H1 (cell line): ENCODE measurements around the gene THOC7. TPM values are rescaled to one million over a fixed set of nuclear protein-coding genes. Genes with fewer than 3 reads are reported as not detected.

Experiments used
- CTCF ChIA-PET: fragments of 300-600 bp; sonication (Branson Sonifier 250); formaldehyde crosslinking; loops from one replicate; lab custom pipeline; 2021; ENCODE audit not compliant: partially characterized antibody; lab: Charles Lee
- POLR2A ChIA-PET: fragments of 300-600 bp; sonication (Branson Sonifier 250); formaldehyde crosslinking; loops from one replicate; lab custom pipeline; 2021; ENCODE audit warnings: inconsistent platforms; ENCODE audit not compliant: partially characterized antibody; lab: Charles Lee
- DNase-seq, 2 experiments: peaks; one replicate each; pipeline versions ENCODE4 v3.0.0 to v3.0.0-alpha.2; 2010 to 2022; ENCODE audit warnings: low spot score in 2 of 2, low read depth in 1 of 2, mixed read lengths in 1 of 2
- FAIRE-seq: peaks from 2 replicates; lab custom pipeline; 2011; peaks lifted over from hg19 to GRCh38; lab: Jason Lieb, UNC
- H2AFZ ChIP-seq: 2 replicates; pipeline ENCODE4 v1.8.1; 2012; ENCODE audit warnings: low read length, inconsistent platforms
- H2AK5ac ChIP-seq: 2 replicates; pipeline ENCODE4 v1.6.1; 2013; ENCODE audit warnings: low read depth, low read length
- H2BK120ac ChIP-seq: replicated peaks from 2 replicates; pipeline ENCODE3; 2013; ENCODE audit warnings: low read depth, low read length, inconsistent platforms
- H2BK12ac ChIP-seq: 2 replicates; pipeline ENCODE4 v1.6.1; 2013; ENCODE audit warnings: low read depth, low read length
- H2BK15ac ChIP-seq: 2 replicates; pipeline ENCODE4 v1.6.1; 2013; ENCODE audit warnings: low read length
- H2BK20ac ChIP-seq: 2 replicates; pipeline ENCODE4 v1.6.1; 2013; ENCODE audit warnings: low read length
- H2BK5ac ChIP-seq: 2 replicates; pipeline ENCODE4 v1.6.1; 2013; ENCODE audit warnings: low read depth, low read length
- H3K14ac ChIP-seq: 2 replicates; pipeline ENCODE4 v1.6.1; 2013; ENCODE audit warnings: inconsistent platforms; ENCODE audit not compliant: insufficient read length
- H3K18ac ChIP-seq: 2 replicates; pipeline ENCODE4 v1.6.1; 2013; ENCODE audit warnings: low read length; ENCODE audit errors: extremely low read depth
- H3K23ac ChIP-seq: 2 replicates; pipeline ENCODE4 v1.6.1; 2013; ENCODE audit warnings: inconsistent platforms; ENCODE audit not compliant: insufficient read length
- H3K23me2 ChIP-seq: 2 replicates; pipeline ENCODE4 v1.6.1; 2013; ENCODE audit warnings: low read depth, low read length
- H3K27ac ChIP-seq: 2 replicates; pipeline ENCODE4 v1.6.1; 2011; ENCODE audit warnings: low read depth, low read length, inconsistent platforms
- H3K27me3 ChIP-seq, 4 experiments: replicated peaks in 1 of 4; 1 replicate in 1 of 4; 2 replicates in 3 of 4; pipeline versions ENCODE4 v1.6.1 to v1.8.1; 2011 to 2013; ENCODE audit warnings: low read length in 3 of 4, mild to moderate bottlenecking in 3 of 4, inconsistent platforms in 2 of 4, mixed read lengths in 2 of 4, moderate library complexity in 1 of 4; ENCODE audit not compliant: control insufficient read depth in 3 of 4, insufficient read depth in 3 of 4; ENCODE audit errors: extremely low read depth in 1 of 4
- H3K36me3 ChIP-seq, 4 experiments: 2 replicates each; pipeline versions ENCODE4 v1.6.1 to v1.8.1; 2011 to 2013; ENCODE audit warnings: mild to moderate bottlenecking in 4 of 4, low read length in 3 of 4, moderate library complexity in 2 of 4, control low read depth in 1 of 4, inconsistent platforms in 1 of 4; ENCODE audit not compliant: insufficient read depth in 4 of 4, control insufficient read depth in 2 of 4
- H3K4ac ChIP-seq: replicated peaks from 2 replicates; pipeline ENCODE3; 2013; ENCODE audit warnings: low read length, low read depth, mixed read lengths, inconsistent platforms; ENCODE audit not compliant: insufficient read length
- H3K4me1 ChIP-seq, 4 experiments: replicated peaks in 1 of 4; 1 replicate in 1 of 4; 2 replicates in 3 of 4; pipeline versions ENCODE4 v1.6.1 to v1.8.1; 2011 to 2013; ENCODE audit warnings: low read length in 3 of 4, inconsistent platforms in 2 of 4, mixed read lengths in 1 of 4; ENCODE audit not compliant: insufficient read depth in 4 of 4, control insufficient read depth in 3 of 4
- H3K4me2 ChIP-seq, 2 experiments: 2 replicates each; pipeline versions ENCODE4 v1.6.1 to v1.8.1; 2011 to 2013; ENCODE audit warnings: low read depth in 2 of 2, low read length in 2 of 2, control low read depth in 1 of 2, inconsistent platforms in 1 of 2, mild to moderate bottlenecking in 1 of 2; ENCODE audit not compliant: insufficient read depth in 1 of 2
- H3K4me3 ChIP-seq, 4 experiments: fragments of 200-600, 300-600 bp in 1 of 4; sonication (generic), shearing (Covaris generic), sonication (Bioruptor Twin) in 1 of 4; 2 replicates each; pipeline versions ENCODE4 v1.5.1 to v1.8.1; 2011 to 2016; ENCODE audit warnings: low read length in 4 of 4, low read depth in 3 of 4, control low read depth in 2 of 4, inconsistent platforms in 2 of 4, mild to moderate bottlenecking in 2 of 4, mixed read lengths in 1 of 4, moderate library complexity in 1 of 4; ENCODE audit not compliant: insufficient read depth in 2 of 4; ENCODE audit errors: extremely low read depth in 1 of 4
- H3K56ac ChIP-seq: replicated peaks from 2 replicates; pipeline ENCODE3; 2013; ENCODE audit warnings: low read depth, mild to moderate bottlenecking, mixed read lengths, low read length, inconsistent platforms; ENCODE audit not compliant: insufficient read length
- H3K79me1 ChIP-seq: 2 replicates; pipeline ENCODE4 v1.6.1; 2013; ENCODE audit warnings: low read depth, low read length, control low read depth
- H3K79me2 ChIP-seq, 2 experiments: 2 replicates each; pipeline versions ENCODE4 v1.6.1 to v1.8.1; 2012 to 2013; ENCODE audit warnings: low read length in 2 of 2, mild to moderate bottlenecking in 2 of 2, inconsistent platforms in 1 of 2; ENCODE audit not compliant: insufficient read depth in 2 of 2, control insufficient read depth in 1 of 2
- H3K9ac ChIP-seq, 4 experiments: replicated peaks in 1 of 4; 1 replicate in 1 of 4; 2 replicates in 3 of 4; pipeline versions ENCODE4 v1.6.1 to v1.8.1; 2011 to 2013; ENCODE audit warnings: low read depth in 3 of 4, low read length in 3 of 4, control low read depth in 2 of 4, mild to moderate bottlenecking in 2 of 4, moderate library complexity in 2 of 4, inconsistent platforms in 1 of 4; ENCODE audit errors: extremely low read depth in 1 of 4
- H3K9me3 ChIP-seq, 2 experiments: 2 replicates each; pipeline versions ENCODE4 v1.6.1 to v1.8.1; 2012 to 2013; ENCODE audit warnings: mild to moderate bottlenecking in 2 of 2, moderate library complexity in 2 of 2, control low read depth in 1 of 2, inconsistent platforms in 1 of 2, low read depth in 1 of 2, low read length in 1 of 2, mixed read lengths in 1 of 2; ENCODE audit not compliant: insufficient read depth in 2 of 2
- H4K20me1 ChIP-seq, 2 experiments: replicated peaks in 1 of 2; 2 replicates each; pipeline versions ENCODE3 to v1.8.1; 2011 to 2013; ENCODE audit warnings: inconsistent platforms in 2 of 2, low read length in 2 of 2, mild to moderate bottlenecking in 1 of 2; ENCODE audit not compliant: insufficient read depth in 2 of 2, control insufficient read depth in 1 of 2
- H4K5ac ChIP-seq: 2 replicates; pipeline ENCODE4 v1.6.1; 2013; ENCODE audit warnings: low read length, low read depth, mixed read lengths, inconsistent platforms; ENCODE audit not compliant: insufficient read length
- H4K8ac ChIP-seq: 2 replicates; pipeline ENCODE4 v1.8.0; 2013; ENCODE audit warnings: mild to moderate bottlenecking, moderate library complexity, low read length, inconsistent platforms; ENCODE audit not compliant: insufficient read depth; ENCODE audit errors: extremely low read depth
- H4K91ac ChIP-seq: replicated peaks from 2 replicates; pipeline ENCODE3; 2013; ENCODE audit warnings: low read length, mixed read lengths, inconsistent platforms; ENCODE audit not compliant: insufficient read length
- CHD1 ChIP-seq: IDR thresholded peaks from 2 replicates; pipeline ENCODE4 v1.6.1; 2012; ENCODE audit warnings: low read depth, low read length, improper control_type of control experiment
- CREB1 ChIP-seq: IDR thresholded peaks from 2 replicates; pipeline ENCODE4 v1.6.1; 2012; ENCODE audit warnings: inconsistent platforms
- CTCF ChIP-seq, 3 experiments: IDR thresholded peaks; 1 replicate in 2 of 3; 2 replicates in 1 of 3; pipeline versions ENCODE4 v1.5.1 to v1.6.1; 2011; ENCODE audit warnings: low read length in 3 of 3, mild to moderate bottlenecking in 3 of 3, inconsistent platforms in 2 of 3, low read depth in 1 of 3, moderate library complexity in 1 of 3; ENCODE audit not compliant: insufficient read depth in 1 of 3; ENCODE audit errors: control extremely low read depth in 1 of 3
- FOSL1 ChIP-seq: IDR thresholded peaks from 2 replicates; pipeline ENCODE4 v1.6.1; 2011; ENCODE audit warnings: mild to moderate bottlenecking, low read depth, low read length, moderate library complexity; ENCODE audit not compliant: insufficient read depth
- JUND ChIP-seq: IDR thresholded peaks from 2 replicates; pipeline ENCODE4 v1.6.1; 2011; ENCODE audit warnings: mild to moderate bottlenecking, improper control_type of control experiment, low read length
- KDM4A ChIP-seq: IDR thresholded peaks from one replicate; pipeline ENCODE4 v1.7.1; 2012; ENCODE audit warnings: low read depth, mild to moderate bottlenecking, moderate library complexity, low read length, inconsistent platforms; ENCODE audit not compliant: severe bottlenecking
- POLR2A ChIP-seq, 2 experiments: IDR thresholded peaks; 1 replicate in 1 of 2; 2 replicates in 1 of 2; pipeline ENCODE4 v1.6.1; 2011; ENCODE audit warnings: low read depth in 2 of 2, low read length in 2 of 2, mild to moderate bottlenecking in 2 of 2; ENCODE audit errors: control extremely low read depth in 1 of 2
- WGBS, 2 experiments: shearing (Covaris generic) in 1 of 2; methylation state at CpG; one replicate each; pipeline versions ENCODE4 v1.1.6 to v1.1.7; 2013 to 2015; ENCODE audit warnings: low lambda C conversion rate in 2 of 2, mixed read lengths in 2 of 2, inconsistent platforms in 1 of 2, low coverage in 1 of 2, missing lambda C conversion rate in 1 of 2; ENCODE audit not compliant: insufficient replicate concordance in 2 of 2, insufficient coverage in 1 of 2, insufficient read length in 1 of 2; ENCODE audit errors: extremely low coverage in 1 of 2, missing lambda C conversion rate in 1 of 2; 5-methylcytosine and 5-hydroxymethylcytosine counted together
- polyA plus RNA-seq, 7 experiments: library from polyadenylated mRNA; depleted of rRNA in 3 of 7; stranded (reverse) in 5 of 7; unstranded in 2 of 7; fragments of >200 nt in 5 of 7; fragments of 200-250 nt in 2 of 7; gene quantifications; 1 replicate in 5 of 7; 2 replicates in 1 of 7; 4 replicates in 1 of 7; pipeline versions ENCODE4 v1.2.1 to v1.2.3, GENCODE V29; 2011 to 2013; ENCODE audit warnings: missing spikeins in 2 of 7, mixed read lengths in 2 of 7
- total RNA-seq: library from RNA; stranded (reverse); fragmentation: NEBNext Ultra II Directional; extraction: Animal tissue kit (Norgen Biotek cat#: 25700); gene quantifications from 2 replicates; pipeline ENCODE4 v1.2.1, GENCODE V29; 2021

THOC7 gene
- total and polyA plus RNA-seq, 2 of the 8 experiments (the other 6 are each of a cell fraction or from before 2014, with no cell fraction given): 18.7 to 74.0 TPM

- POLR2A ChIA-PET: interaction anchor here (0.8 to 1.3 kb wide), 5 partner anchors 8 to 58 kb away, joined by 3 to 5 read pairs (median 4); no protein-coding TSS in a partner anchor
- no peak overlapping the region for H3K4ac ChIP-seq
- H2AFZ ChIP-seq: no peak overlapping the region
- no peaks in the 10 kb centered on the region for H3K27me3 ChIP-seq
- H3K79me1 ChIP-seq: no peaks in the 10 kb centered on the region; the same call in 1 of the 2 replicates
- H3K4me3 ChIP-seq: no peak overlapping the region
- H4K5ac ChIP-seq: no peak overlapping the region
- H4K91ac ChIP-seq: no peak overlapping the region
- peaks cover 0 to 68% of the 10 kb centered on the region in 2 experiments; a peak in 2 of 4 replicates for H3K79me2 ChIP-seq
- peaks cover 0 to 4% (median 3%) of the 10 kb centered on the region in 4 experiments; a peak in 4 of 7 replicates for H3K4me1 ChIP-seq
- no peak overlapping the region for H2BK12ac ChIP-seq
- H2AK5ac ChIP-seq: no peak overlapping the region
- DNase-seq (no peak), FAIRE-seq (no peak)
- H2BK20ac ChIP-seq: no peak overlapping the region
- CTCF ChIA-PET: interaction anchor here (1.0 kb wide), 1 partner anchor 14 kb away, joined by 3 read pairs; no protein-coding TSS in a partner anchor
- 92% methylated on average over 3 of the region's 3 CpGs; no CpG with 5 or more reads in 1 of the 2 experiments for WGBS, 2 experiments
- H4K8ac ChIP-seq: no peak overlapping the region
- H3K14ac ChIP-seq: no peak overlapping the region
- H3K23ac ChIP-seq: no peak overlapping the region
- H2BK15ac ChIP-seq: no peak overlapping the region
- TF ChIP-seq KDM4A (no peak), CTCF (IDR thresholded peaks at IDR 0.05; ENCODE audit: control extremely low read depth in 1 of 3, insufficient read depth in 1 of 3, low read depth in 1 of 3, low read length in 3 of 3) (no peak), JUND (no peak), FOSL1 (no peak), CREB1 (no peak), POLR2A (IDR thresholded peaks at IDR 0.05; ENCODE audit: control extremely low read depth in 1 of 2, low read depth in 2 of 2, low read length in 2 of 2) (no peak), CHD1 (no peak)
- no peak overlapping the region for H3K4me2 ChIP-seq
- no peaks in the 10 kb centered on the region for H3K36me3 ChIP-seq
- no peaks in the 10 kb centered on the region for H4K20me1 ChIP-seq
- no peak overlapping the region for H2BK5ac ChIP-seq
- no peaks in the 10 kb centered on the region for H3K9me3 ChIP-seq
- H3K56ac ChIP-seq: no peak overlapping the region
- no peak overlapping the region for H3K9ac ChIP-seq
- no peaks in the 10 kb centered on the region for H3K23me2 ChIP-seq
- H3K18ac ChIP-seq: no peak overlapping the region
- H3K27ac ChIP-seq: no peak overlapping the region
- no peak overlapping the region for H2BK120ac ChIP-seq
Measured at GRCh38 chr3:63869940-63870614, 6.5 kb upstream of the THOC7 start.
